MCF 10A (cell line): Measurements from ENCODE around the gene HSD17B11. TPM values are rescaled to one million over a fixed set of nuclear protein-coding genes. Genes with fewer than 3 reads are reported as not detected.

ENCODE experiments used
- BruUV-seq: library from RNA; stranded (reverse); fragments of 400-500 nt; replicated peaks from 2 replicates; lab custom pipeline; 2021; lab: Mats Ljungman, UMichigan
- CTCF ChIA-PET: fragments of 300-600 bp; sonication (Branson Sonifier 250); formaldehyde crosslinking; extraction: SDS; loops from one replicate; lab custom pipeline; 2021; ENCODE audit warnings: antibody characterized with exemption, inconsistent platforms; lab: Yijun Ruan, JAX
- POLR2A ChIA-PET: fragments of 300-600, 350-650 bp; sonication (Branson Sonifier 250); formaldehyde crosslinking; extraction: SDS; loops from one replicate; lab custom pipeline; 2020; ENCODE audit warnings: antibody characterized with exemption, inconsistent platforms; lab: Yijun Ruan, JAX
- DNase-seq: peaks from one replicate; pipeline ENCODE4 v3.0.0-alpha.2; 2018; ENCODE audit not compliant: unreplicated experiment
- H3K27ac Mint-ChIP-seq: one replicate; pipeline ENCODE4 v1.8.0; 2022; ENCODE audit warnings: mild to moderate bottlenecking, low read depth, mixed read lengths; ENCODE audit not compliant: unreplicated experiment
- H3K27me3 Mint-ChIP-seq: one replicate; pipeline ENCODE4 v1.8.0; 2022; ENCODE audit warnings: mixed read lengths; ENCODE audit not compliant: insufficient read depth, unreplicated experiment
- H3K36me3 Mint-ChIP-seq: one replicate; pipeline ENCODE4 v1.8.0; 2022; ENCODE audit warnings: mild to moderate bottlenecking, moderate library complexity, mixed read lengths; ENCODE audit not compliant: insufficient read depth, unreplicated experiment
- H3K4me1 Mint-ChIP-seq: one replicate; pipeline ENCODE4 v1.8.0; 2022; ENCODE audit warnings: mixed read lengths; ENCODE audit not compliant: insufficient read depth, unreplicated experiment
- H3K4me3 Mint-ChIP-seq: one replicate; pipeline ENCODE4 v1.8.0; 2022; ENCODE audit warnings: mild to moderate bottlenecking, moderate library complexity, mixed read lengths; ENCODE audit not compliant: unreplicated experiment
- H3K9me3 Mint-ChIP-seq: one replicate; pipeline ENCODE4 v1.8.0; 2022; ENCODE audit warnings: mixed read lengths; ENCODE audit not compliant: unreplicated experiment
- CTCF ChIP-seq: fragments of 200-600 bp; IDR thresholded peaks from one replicate; pipeline ENCODE4 v1.8.0; 2022; ENCODE audit warnings: antibody characterized with exemption, mild to moderate bottlenecking; ENCODE audit not compliant: unreplicated experiment
- intact Hi-C: fragments of 100-400 bp; cut with micrococcal nuclease; formaldehyde crosslinking; loops from 2 replicates; pipeline ENCODE4 v1.14.1; 2022
- total RNA-seq: library from RNA; stranded (reverse); gene quantifications from 2 replicates; pipeline ENCODE4 v1.2.3, GENCODE V29; 2022

HSD17B11 gene
- total RNA-seq, 1 experiment from 2014 or later = 4.3 TPM

DNA sequence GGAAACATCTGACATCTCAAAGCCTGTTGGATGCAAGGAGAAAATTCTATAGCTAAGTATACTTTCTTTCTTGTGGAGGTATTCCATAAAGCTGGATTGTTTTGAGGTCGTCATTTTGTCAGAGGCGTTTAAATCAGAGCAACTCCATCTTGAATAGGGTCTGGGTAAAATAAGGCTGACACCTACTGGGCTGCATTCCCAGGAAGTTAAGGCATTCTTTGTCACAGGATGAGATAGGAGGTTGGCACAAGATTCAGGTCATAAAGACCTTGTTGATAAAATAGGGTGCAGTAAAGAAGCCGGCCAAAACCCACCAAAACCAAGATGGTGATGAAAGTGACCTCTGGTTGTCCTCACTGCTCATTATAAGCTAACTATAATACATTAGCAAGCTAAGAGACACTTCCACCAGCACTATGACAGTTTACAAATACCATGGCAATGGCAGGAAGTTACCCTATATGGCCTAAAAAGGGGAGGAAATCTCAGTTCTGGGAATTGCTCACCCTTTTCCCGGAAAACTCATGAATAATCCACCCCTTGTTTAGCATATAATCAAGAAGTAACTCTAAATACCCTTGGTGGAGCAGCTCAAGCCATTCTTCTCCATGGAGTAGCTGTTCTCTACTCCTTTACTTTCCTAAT, 80.2 kb downstream of the HSD17B11 start:
- CTCF ChIA-PET = interaction anchor here (0.9 to 1.1 kb wide), 2 partner anchors 11 to 33 kb away, joined by 3 to 4 read pairs; no protein-coding TSS in a partner anchor
- intact Hi-C loops = no loop called here
- no peak overlapping the region for H3K4me3 Mint-ChIP-seq
- no peaks in the 10 kb centered on the region for H3K27me3 Mint-ChIP-seq
- no peaks in the 10 kb centered on the region for H3K9me3 Mint-ChIP-seq
- no peak for TF ChIP-seq CTCF
- no peaks in the 10 kb centered on the region for H3K36me3 Mint-ChIP-seq
- no TSS peak for BruUV-seq
- POLR2A ChIA-PET = no interaction called here
- no peak overlapping the region for H3K27ac Mint-ChIP-seq
- no peaks in the 10 kb centered on the region for H3K4me1 Mint-ChIP-seq
- DNase-seq = no peak

DNA sequence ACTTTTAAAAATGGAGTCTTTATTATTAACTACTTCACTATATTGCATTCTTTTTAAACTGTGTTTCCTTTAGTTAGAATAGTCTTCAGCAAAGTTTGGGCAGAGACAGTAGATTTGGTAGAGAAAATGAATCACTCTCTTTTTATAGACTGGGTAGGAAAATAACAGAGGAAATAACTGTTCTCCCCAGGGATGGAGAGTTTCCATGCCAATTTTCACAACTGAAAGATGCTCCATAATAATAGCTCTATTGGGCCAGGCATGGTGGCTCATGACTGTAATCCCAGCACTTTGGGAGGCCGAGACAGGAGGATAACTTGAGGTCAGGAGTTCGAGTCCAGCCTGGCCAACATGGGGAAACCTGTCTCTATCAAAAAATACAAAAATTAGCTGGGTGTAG, 81.4 kb downstream of the HSD17B11 start:
- H3K9me3 Mint-ChIP-seq = no peaks in the 10 kb centered on the region
- CTCF ChIA-PET = interaction anchor here (0.6 to 1.1 kb wide), 3 partner anchors 32 to 216 kb away, joined by 3 to 4 read pairs (median 3); no protein-coding TSS in a partner anchor
- H3K27me3 Mint-ChIP-seq = no peaks in the 10 kb centered on the region
- no peak for TF ChIP-seq CTCF
- no TSS peak for BruUV-seq
- DNase-seq = no peak
- H3K27ac Mint-ChIP-seq = no peak overlapping the region
- H3K36me3 Mint-ChIP-seq = no peaks in the 10 kb centered on the region
- H3K4me1 Mint-ChIP-seq = peaks cover under 1% of the 10 kb centered on the region
- POLR2A ChIA-PET = no interaction called here
- intact Hi-C loops = no loop called here
- H3K4me3 Mint-ChIP-seq = no peak overlapping the region

- no peak for DNase-seq
- intact Hi-C loops = no loop called here
These were observed 84.9 kb downstream of the HSD17B11 start for GRCh38 chr4:87306056-87306455.

DNA sequence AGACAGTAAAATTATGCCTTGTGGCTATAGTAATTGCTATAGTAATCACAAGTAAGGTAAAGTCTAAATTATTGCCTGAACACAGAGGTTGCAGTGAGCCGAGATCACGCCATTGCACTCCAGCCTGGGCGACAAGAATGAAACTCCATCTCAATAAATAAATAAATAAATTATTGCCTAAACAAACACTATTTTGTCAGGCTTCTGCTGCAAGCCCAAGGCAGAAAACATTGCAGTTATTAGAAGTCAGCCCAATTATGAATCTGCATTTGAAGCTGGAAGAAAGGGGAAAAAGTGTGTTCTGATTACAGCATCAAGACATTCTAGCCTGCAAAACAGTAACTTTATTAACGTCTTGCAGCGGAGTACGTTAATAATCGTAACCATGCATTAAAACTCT, 85.4 kb downstream of the HSD17B11 start:
- TF ChIP-seq CTCF = no peak
- H3K27ac Mint-ChIP-seq = peak overlapping the region; percentile 79
- H3K4me1 Mint-ChIP-seq = peaks cover 5% of the 10 kb centered on the region
- no peaks in the 10 kb centered on the region for H3K9me3 Mint-ChIP-seq
- H3K4me3 Mint-ChIP-seq = no peak overlapping the region
- intact Hi-C loops = no loop called here
- CTCF ChIA-PET = interaction anchor here (1.0 kb wide), 1 partner anchor 48 kb away, joined by 3 read pairs; no protein-coding TSS in a partner anchor
- DNase-seq = no peak
- BruUV-seq = no TSS peak
- POLR2A ChIA-PET = no interaction called here
- no peaks in the 10 kb centered on the region for H3K27me3 Mint-ChIP-seq
- H3K36me3 Mint-ChIP-seq = no peaks in the 10 kb centered on the region

More at GRCh38 chr4:87306056-87306455, 84.9 kb downstream of the HSD17B11 start:
- no peak overlapping the region for H3K4me3 Mint-ChIP-seq
- H3K36me3 Mint-ChIP-seq = no peaks in the 10 kb centered on the region
- no peaks in the 10 kb centered on the region for H3K9me3 Mint-ChIP-seq
- ChIA-PET CTCF (interaction anchor here (1.0 kb wide), 1 partner anchor 47 kb away, joined by 3 read pairs; no protein-coding TSS in a partner anchor), POLR2A (no interaction called here)
- no TSS peak for BruUV-seq
- H3K27me3 Mint-ChIP-seq = no peaks in the 10 kb centered on the region
- peaks cover 5% of the 10 kb centered on the region for H3K4me1 Mint-ChIP-seq
- H3K27ac Mint-ChIP-seq = no peak overlapping the region
- TF ChIP-seq CTCF = no peak
